GM19099 (cell line): ENCODE measurements around the gene PTPRK.

Experiments used
- POLR2A ChIP-seq: IDR thresholded peaks from 3 replicates; pipeline ENCODE4 v1.6.1; 2011; ENCODE audit warnings: low read depth; ENCODE audit not compliant: insufficient read length; ENCODE audit errors: extremely low read depth

PTPRK gene

DNA sequence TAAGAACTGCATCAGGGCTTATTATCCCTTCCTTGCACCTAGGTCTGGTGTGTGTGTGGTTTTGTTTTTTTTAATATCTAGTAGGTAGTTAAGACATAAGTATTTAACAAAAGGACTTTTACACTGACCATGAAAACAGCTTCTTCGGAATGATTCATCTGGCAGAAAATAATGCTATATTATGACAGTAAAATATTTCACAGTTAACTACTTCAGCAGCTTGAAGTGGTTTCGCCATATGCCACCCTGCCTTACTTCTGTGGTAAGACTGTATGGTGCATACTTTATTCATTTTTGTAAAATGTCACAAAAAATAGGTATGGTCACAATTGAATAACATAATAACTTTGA, 858 bp upstream of the PTPRK start:
- no peak for TF ChIP-seq POLR2A

DNA sequence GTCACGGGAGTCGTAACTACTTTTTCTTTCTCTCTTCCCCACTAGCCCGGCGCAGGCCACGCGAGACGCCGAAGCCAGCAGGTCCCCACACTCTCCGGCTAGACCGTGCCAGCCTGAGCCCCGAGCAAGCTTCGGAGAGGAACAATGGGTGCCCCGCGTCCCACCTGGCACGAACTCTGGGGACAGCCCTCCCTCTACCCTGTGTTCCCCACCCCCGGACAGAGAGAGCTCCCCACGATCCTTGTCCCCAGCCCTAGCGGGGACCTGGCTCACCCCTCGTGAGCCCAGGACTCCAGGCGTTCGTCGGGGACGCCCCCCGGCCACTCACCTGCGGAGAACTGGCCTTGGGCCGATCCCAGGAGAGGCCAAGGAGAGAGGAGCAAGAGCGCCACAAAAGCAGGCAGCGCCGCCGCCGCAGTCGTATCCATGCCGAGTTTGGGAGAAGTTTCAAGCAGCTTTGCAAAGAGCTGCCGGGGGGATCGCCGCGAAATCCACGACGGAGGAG, 416 bp downstream of the PTPRK start:
- no peak for TF ChIP-seq POLR2A

DNA sequence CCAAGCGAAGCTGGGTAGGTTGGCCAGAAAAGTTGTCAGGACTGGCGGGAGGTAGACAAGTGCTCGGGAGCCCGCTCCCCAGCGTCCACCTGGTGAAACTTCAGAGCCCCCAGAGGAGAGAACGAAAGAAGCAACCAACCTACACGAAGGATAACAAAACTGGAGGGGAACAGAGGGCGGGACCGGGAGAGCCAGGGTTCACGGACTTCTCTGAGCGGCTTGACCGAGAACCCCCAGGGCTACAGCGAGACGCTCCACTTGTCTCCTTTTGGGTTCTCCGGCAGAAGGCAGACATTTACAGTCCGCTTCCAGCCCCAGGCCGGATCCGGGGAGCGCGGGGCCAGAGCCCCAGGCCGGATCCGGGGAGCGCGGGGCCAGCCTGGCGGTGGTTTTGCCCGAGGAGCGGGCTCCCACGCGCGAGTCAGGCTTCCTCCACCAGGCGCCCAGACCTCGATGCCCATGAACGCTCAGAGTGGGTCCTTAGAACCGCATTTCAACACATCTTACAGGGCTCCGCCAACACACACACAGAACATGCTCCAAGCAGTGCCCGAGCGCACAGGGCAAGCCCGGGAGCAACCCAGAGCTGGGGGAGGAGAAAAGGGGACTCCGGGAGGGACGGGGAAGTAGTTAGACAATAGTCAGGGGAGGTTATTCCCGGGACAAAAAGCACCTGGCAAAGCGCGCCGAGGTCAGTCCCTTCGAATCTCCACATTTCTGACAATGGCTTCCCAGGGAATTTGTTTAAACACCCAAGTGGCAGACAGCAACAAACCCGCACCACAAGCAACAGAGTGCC, 1.1 kb downstream of the PTPRK start:
- no peak for TF ChIP-seq POLR2A

DNA sequence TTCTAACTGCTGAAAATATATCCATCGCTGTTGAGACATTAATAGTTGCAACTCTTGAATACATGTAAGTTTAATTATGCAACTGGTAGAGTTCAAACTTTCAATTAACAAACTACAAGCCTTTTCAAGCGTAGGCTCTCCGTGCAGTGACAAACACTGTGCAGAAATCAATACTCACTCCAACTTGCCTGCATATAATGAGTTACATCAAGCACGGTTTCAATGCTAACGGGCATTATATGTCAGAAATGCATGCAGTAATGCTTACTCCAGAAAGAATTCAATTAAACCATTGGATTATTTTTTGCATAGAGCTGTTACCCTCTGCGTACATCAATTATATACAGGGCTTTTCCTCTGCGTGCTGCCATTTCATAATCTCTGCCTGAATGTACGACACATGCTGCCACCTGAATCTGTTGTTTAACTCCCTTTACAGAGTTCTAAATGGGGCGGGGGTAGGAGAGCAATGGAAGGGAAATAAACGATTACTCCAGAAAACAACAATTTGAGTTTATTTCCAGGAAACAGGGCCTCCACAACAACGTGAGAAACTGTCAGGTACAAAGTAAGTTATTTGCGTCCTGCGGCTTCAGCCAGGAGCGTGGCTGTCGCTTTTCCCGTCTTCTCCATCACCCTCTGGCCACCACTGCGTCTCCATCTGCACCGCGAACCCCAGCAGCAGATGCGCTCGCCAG, 1.8 kb downstream of the PTPRK start:
- no peak for TF ChIP-seq POLR2A

DNA sequence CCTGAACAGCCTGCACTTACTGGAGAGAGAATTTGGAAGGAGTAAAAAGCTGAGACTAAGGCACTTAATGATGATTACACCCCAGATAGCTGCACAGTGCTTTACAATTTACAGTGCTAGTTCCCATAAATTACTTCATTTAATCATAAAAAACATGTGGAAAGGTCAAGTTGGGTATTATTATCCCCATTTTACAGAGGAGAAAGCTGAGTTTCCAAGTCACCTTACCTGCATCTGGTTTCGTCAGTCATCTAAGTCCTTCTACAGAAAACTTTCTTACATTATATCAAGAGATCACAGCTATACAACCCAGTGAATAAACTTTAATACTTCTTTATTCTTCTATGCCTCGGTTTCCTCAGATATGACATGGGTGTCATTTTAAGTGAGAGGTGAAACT, 3.3 kb downstream of the PTPRK start:
- no peak for TF ChIP-seq POLR2A

DNA sequence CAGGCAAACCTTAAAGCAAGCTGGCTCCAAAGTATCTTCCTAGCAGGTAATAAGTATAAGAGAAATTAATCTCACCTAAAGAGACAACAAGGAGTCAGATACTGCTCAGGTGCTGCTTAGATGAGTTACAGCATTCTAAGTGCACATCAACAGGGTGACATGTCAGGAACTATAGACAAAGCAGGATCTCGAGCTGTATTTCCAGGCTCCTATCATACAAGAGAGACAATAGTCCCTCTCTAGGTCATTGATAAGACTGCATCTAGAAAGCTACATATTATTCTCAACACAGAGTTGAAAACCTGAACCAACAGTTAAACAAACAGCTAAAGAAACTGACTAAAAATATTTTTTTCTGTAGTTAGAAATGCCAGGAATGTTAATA, 3.9 kb downstream of the PTPRK start:
- no peak for TF ChIP-seq POLR2A

DNA sequence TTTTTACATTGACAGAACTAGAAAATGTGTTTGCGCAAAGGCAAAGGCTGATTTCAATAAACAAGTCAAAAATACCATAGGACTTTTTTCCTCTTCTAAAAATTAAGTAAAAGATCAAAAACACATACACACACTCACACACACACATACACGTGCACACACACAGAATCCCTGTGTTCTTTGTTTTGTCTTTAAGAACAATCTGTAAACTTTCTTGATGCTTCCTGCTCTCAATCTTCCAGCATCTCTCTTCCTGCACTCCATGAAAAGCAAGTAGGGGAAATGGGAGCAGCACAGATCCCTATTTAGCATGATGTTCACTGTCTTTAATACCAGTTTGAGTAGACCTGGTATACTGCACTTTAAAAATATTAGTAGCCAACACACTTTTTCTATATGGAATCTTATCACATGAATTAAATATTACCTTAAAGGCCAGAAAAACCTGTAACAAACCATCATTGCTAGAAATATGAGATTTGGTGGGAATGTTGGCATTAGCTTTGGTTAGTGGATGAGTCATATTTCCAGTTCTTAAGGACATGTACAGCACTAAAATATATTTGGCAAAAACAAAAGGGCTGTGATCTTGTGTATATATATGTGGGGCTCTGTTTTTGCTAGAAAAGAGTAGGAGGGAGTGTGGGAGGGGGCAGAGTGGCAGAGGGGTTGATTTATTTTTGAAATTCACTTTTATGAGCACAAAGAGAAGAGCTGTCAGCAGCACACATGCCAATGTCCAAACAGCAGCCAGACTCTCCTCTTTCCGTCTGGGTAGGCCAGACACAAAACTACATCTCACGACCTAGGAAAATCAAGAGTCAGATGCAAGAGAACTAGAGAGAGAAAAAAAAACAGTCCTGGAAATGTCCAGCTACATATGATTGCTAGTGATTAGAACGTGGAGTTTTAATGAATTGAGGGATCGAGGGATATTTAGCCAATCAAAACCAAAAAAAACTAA, 4.6 kb downstream of the PTPRK start:
- TF ChIP-seq POLR2A = no peak

DNA sequence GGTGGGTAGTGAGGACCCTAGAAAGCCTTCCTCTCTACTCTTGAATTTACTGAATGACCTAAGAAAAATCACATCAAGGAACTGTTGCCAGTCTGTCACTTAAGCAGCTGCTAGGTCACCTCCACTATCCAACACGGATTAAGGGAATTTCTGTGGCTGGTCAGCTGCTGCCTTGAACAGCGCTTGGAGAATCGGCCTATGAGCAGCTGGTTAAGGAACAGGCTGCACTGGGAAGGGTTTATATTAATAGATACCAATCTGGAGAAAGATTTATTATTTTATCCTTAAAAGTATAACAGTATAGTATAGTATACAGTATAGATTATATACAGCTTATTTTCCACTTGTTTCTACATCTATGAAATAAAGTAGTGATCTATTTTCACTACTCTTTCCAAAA, 6.5 kb downstream of the PTPRK start:
- TF ChIP-seq POLR2A = no peak

DNA sequence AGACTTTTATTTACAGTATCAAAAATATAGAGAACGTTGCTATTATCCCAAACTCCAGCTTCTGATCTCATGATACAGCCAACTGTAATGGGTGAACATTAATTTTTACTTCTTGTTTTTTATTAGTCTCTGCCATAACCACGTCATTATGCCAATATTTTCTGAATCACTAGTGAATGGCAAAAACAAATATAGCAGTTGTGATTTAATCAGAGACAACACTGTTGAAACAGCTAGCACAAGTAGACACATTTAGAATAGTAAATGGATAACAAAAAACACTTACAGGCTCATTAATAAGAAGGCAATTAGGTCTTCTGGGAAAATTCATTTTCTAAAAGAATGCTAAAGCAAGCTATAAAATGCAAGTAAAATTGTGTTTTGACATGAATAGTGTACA, 8.1 kb downstream of the PTPRK start:
- TF ChIP-seq POLR2A = no peak

DNA sequence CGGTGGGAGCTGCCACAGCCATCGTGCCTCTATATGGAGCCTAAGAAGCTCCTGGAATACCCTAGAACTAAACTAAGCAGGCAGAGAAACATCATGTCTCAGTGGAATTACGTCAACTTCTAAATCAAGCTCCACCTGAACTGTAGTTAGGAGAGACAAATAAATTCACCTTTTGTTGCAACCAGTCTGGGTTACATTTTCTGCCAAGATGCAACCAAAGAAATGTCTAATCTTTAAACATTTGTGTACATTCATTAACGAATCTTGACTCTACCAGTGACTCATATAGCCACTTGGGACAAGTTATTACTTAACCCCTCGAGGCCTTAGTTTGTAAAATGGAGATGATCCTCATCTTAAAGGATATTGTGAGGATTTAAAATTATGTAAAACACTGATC, 8.9 kb downstream of the PTPRK start:
- no peak for TF ChIP-seq POLR2A

DNA sequence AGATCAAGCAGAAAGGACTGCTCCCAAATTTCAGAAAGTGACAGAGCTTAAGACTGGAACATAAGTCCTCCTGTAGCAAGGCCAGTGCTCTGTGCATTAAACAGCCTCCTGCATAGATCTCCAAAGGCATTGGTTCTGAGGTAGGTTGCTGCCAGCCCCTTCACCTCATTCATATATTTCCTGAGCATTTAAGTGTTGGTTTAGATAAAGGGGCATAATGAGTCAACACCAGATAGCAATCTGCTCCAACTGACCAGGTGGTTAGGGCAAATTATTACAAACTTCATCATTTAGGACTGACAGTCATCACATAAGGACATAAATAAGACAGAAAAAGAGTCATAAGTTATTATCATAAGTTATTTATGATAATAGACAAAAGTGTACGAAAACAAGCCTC, 10.7 kb downstream of the PTPRK start:
- TF ChIP-seq POLR2A = no peak

DNA sequence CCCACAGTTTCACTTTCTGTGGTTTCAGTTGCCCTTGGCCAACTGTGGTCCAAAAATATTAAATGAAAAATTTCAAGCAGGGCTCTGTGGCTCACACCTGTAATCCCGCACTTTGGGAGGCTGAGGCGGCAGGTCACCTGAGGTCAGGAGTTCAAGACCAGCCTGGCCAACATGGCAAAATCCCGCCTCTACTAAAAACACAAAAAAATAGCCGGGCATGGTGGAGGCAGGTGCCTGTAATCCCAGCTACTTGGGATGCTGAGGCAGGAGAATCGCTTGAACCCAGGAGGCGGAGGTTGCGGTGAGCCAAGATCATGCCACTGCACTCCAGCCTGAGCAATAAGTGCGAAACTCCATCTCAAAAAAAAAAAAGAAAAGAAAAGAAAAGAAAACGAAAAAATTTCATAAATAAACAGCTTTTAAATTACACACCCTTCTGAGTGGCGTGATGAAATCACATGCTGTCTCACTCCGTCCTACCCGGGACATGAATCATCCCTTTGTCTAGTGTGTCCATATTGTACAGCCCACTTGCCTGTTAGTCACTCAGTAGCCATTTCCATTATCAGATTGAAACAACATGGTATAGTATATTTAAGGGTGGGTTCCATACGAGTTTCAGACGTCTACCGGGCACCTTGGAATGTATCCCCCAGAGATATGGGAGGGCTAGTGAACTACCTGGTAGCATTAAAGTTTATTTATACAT, 11.7 kb downstream of the PTPRK start:
- no peak for TF ChIP-seq POLR2A

DNA sequence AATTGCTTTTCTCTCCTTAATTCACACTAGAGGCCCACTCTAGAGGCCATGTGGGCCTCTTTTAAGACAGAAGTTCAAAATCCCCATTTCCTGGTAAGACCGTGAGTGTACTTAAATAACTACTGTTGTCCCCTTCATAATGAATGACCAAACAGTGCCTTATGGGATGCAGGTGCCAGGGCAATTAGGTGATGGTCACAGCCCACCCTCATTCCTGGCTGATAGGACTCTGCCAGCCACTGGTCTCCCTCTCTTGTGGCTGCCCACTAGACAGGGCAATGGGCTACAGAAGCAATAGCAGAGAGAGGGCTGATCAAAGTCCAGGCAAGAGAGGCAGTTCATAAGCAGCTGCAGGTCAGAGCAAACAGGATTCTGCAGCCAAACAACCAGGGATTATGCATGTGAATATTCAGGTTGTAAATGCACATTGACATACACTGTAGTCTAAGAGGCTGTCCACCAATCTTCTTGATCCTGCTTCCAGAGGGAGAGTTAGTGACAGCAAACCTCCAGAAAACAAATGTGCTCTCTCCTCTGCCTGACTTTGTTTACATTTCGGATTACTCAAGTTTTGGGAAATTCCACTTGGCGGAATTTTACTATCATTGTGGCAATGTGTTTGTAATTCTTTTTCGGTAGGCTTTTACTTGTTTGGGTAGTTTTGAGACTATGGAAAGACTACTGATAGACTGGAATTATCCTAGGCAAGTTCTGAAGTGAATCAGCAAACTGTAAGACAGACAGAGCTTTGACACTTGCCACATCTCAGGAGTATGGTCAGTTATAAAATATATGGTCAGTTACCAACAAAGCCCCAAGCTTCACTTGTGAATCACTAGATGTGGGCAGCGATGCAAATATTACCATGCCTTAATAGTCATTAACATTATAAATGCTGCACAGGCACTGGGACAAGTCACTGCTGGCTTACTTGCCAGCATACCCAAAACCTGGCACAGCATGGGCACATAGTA, 12.8 kb downstream of the PTPRK start:
- no peak for TF ChIP-seq POLR2A
